Vagina (tissue), 2 donors: Measurements from ENCODE around the gene RNASE4. TPM values are rescaled to one million over a fixed set of nuclear protein-coding genes. Genes with fewer than 3 reads are reported as not detected.
"Not testable (repeated sequence)": the region's sequence is repeated elsewhere in the genome, so short reads cannot be mapped to it uniquely, and the experiment has no call there.

Experiments used
- DNase-seq, 2 donors: peaks; one replicate each; pipeline ENCODE4 v3.0.0-alpha.2; 2017; ENCODE audit errors: extremely low spot score in 2 of 2
- H3K27ac ChIP-seq: fragments of 200-600 bp; sonication (generic); one replicate; pipeline ENCODE4 v1.5.1; 2019
- H3K27me3 ChIP-seq: fragments of 200-600 bp; sonication (generic); one replicate; pipeline ENCODE4 v1.5.1; 2019
- H3K36me3 ChIP-seq, 2 donors: fragments of 200-600 bp; sonication (generic); one replicate each; pipeline ENCODE4 v1.5.1; 2017 to 2019
- H3K4me1 ChIP-seq: fragments of 200-600 bp; sonication (generic); one replicate; pipeline ENCODE4 v1.5.1; 2019
- H3K4me3 ChIP-seq, 2 donors: fragments of 200-600 bp; sonication (generic); 1 replicate in 1 of 2; 2 replicates in 1 of 2; pipeline ENCODE4 v1.5.1; 2016 to 2019
- H3K9me3 ChIP-seq: fragments of 200-600 bp; sonication (generic); one replicate; pipeline ENCODE4 v1.5.1; 2019
- CTCF ChIP-seq, 3 experiments: fragments of 450-650 bp in 2 of 3; fragments of 200-600 bp in 1 of 3; sonication (generic) in 1 of 3; IDR thresholded peaks; one replicate each; pipeline ENCODE4 v1.5.1; 2017 to 2019; ENCODE audit warnings: antibody characterized with exemption in 3 of 3, mild to moderate bottlenecking in 2 of 3, moderate library complexity in 2 of 3
- POLR2A ChIP-seq, 2 donors: fragments of 450-650 bp; IDR thresholded peaks; one replicate each; pipeline ENCODE4 v1.6.1; 2017; ENCODE audit warnings: antibody characterized with exemption in 2 of 2, mild to moderate bottlenecking in 2 of 2, moderate library complexity in 2 of 2
- POLR2AphosphoS5 ChIP-seq, 2 donors: sonication (generic); formaldehyde crosslinking; IDR thresholded peaks; one replicate each; pipeline ENCODE4 v1.9.0; 2017; ENCODE audit warnings: antibody characterized with exemption in 2 of 2, mild to moderate bottlenecking in 2 of 2, low read depth in 1 of 2; ENCODE audit not compliant: insufficient read depth in 1 of 2
- intact Hi-C: fragments of 100-400 bp; cut with DNase I; formaldehyde crosslinking; loops from one replicate; pipeline ENCODE4 v1.15.1; 2023
- total RNA-seq: library from RNA; depleted of rRNA; stranded (reverse); fragments of >200 nt; gene quantifications from one replicate; pipeline ENCODE4 v1.2.3, GENCODE V29; 2016

RNASE4 gene
- total RNA-seq, 1 donor from 2014 or later: 132 TPM

DNA sequence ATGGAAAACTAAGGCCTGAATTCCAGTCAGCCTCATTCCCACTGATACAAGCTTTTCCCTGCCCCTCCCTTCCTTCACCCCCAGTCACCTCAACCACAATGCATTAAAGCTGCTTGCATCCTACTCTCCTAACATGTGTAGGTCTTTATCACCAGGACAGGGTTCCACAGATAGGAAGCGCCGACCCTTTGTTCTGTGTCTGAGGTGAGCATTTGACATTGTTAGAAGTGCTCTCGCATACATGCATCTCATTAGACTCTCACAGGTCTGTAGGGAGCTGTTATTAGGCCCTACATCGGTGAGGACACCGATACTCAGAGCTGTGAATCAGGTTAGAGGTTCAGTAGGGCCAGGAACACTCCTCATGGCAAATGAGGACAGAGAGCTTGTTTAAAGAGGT is 48.1 kb downstream of the RNASE4 start:
- intact Hi-C loops: no loop called here
- H3K9me3 ChIP-seq: no peaks in the 10 kb centered on the region
- no peak overlapping the region for H3K27ac ChIP-seq
- H3K4me3 ChIP-seq: no peak overlapping the region
- H3K4me1 ChIP-seq: no peaks in the 10 kb centered on the region
- no peak for TF ChIP-seq POLR2A (IDR thresholded peaks at IDR 0.05)
- TF ChIP-seq CTCF (IDR thresholded peaks at IDR 0.05): no peak
- no peak for TF ChIP-seq POLR2AphosphoS5 (IDR thresholded peaks at IDR 0.05; ENCODE audit: insufficient read depth in 1 of 2, low read depth in 1 of 2)
- no peaks in the 10 kb centered on the region for H3K36me3 ChIP-seq
- DNase-seq: no peak
- H3K27me3 ChIP-seq: no peaks in the 10 kb centered on the region

DNA sequence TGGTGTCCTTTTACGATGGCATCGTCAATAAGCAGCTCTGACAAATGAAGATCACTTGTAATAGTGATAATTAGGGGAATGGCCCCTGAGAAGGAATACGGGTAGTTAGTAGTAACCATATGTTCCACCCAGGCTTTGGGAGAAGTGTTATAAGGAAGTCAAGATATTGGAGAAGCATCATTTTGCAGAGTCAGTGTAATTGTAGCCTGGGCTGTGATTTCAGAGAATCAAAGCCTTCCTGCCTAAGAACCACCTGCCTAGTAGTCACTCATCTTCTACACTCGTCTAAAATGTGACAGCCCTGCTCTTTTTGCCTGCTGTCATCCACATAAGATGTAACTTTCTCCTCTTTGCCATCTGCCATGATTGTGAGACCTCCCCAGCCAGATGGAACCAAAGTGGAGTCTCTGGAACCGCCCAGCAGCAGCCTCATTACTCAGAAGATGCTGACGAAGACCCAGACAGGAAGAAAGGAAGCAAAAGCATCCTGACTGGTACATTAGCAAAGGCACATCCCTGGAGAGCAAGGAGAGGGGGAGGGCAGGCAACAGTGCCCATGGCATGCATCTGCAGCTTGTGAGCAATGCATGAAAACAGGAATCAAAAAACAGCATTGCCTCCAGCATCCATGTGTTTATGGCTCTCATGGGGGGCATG is 48.7 kb downstream of the RNASE4 start:
- no peaks in the 10 kb centered on the region for H3K27me3 ChIP-seq
- H3K27ac ChIP-seq: no peak overlapping the region

DNA sequence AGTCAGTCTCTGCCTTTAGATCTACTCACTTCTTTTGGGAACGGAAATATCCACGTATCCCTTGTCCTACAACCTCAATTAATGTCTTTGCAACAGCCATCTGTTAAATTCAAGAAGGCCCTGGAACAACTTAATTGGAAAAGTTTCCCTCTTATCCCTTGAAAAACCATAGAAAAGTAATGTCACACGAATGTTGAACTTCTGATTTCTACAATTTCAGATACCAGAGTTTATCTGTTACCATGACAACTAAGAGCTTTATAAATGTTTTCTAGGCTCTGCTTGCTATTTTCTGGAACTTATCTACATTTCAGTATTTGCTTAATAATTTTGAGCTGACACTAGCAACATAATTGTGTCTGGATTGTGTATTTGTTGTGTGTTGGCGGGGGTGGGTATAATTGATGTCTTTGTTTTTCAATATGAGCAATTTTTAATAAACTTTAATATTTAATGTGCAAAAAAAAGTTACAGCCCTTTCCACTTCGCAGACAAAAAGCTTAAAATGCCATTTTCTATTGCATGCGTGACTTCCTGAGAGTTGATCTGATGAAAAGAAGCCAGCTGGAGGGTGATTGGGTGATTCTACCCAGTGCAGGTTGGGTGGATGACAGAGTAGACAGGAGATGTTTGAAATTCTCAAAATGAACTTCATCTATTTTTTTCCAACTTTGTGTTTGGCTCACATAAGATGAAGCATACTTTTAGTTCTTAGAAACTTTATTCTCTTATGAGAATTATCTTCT is 49.5 kb downstream of the RNASE4 start:
- no peak overlapping the region for H3K4me3 ChIP-seq
- H3K9me3 ChIP-seq: no peaks in the 10 kb centered on the region
- TF ChIP-seq POLR2AphosphoS5 (IDR thresholded peaks at IDR 0.05; ENCODE audit: insufficient read depth in 1 of 2, low read depth in 1 of 2): no peak
- TF ChIP-seq POLR2A (IDR thresholded peaks at IDR 0.05): no peak
- TF ChIP-seq CTCF (IDR thresholded peaks at IDR 0.05): no peak
- no peaks in the 10 kb centered on the region for H3K27me3 ChIP-seq
- no peak overlapping the region for H3K27ac ChIP-seq
- H3K36me3 ChIP-seq: no peaks in the 10 kb centered on the region
- no peak for DNase-seq
- no peaks in the 10 kb centered on the region for H3K4me1 ChIP-seq
- intact Hi-C loops: no loop called here

More for the DNA sequence above, 48.7 kb downstream of the RNASE4 start:
- no peak overlapping the region for H3K4me3 ChIP-seq
- TF ChIP-seq CTCF (IDR thresholded peaks at IDR 0.05): no peak
- no peak for TF ChIP-seq POLR2AphosphoS5 (IDR thresholded peaks at IDR 0.05; ENCODE audit: insufficient read depth in 1 of 2, low read depth in 1 of 2)
- TF ChIP-seq POLR2A (IDR thresholded peaks at IDR 0.05): no peak
- H3K36me3 ChIP-seq: no peaks in the 10 kb centered on the region
- intact Hi-C loops: no loop called here
- DNase-seq: no peak
- H3K9me3 ChIP-seq: no peaks in the 10 kb centered on the region
- no peaks in the 10 kb centered on the region for H3K4me1 ChIP-seq

DNA sequence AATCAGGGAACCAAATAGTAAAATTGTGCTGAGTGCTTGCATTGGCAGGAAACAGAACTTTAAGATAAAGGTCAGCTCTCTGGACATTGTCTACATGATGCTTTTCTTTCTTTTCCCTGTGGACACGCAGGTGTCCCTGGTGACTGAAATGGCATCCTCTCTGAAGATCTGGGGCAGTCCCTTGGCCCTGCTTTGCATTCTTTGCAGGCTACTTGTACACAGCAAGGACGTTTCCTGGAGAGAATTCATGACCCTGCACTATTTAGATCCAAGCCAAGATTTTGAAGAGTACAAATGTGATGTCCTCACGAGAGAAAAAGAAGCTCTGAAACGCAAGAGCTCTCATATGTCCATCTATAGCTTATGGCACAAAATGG is 50.1 kb downstream of the RNASE4 start:
- TF ChIP-seq POLR2A (IDR thresholded peaks at IDR 0.05) (no peak), CTCF (IDR thresholded peaks at IDR 0.05) (no peak), POLR2AphosphoS5 (IDR thresholded peaks at IDR 0.05; ENCODE audit: insufficient read depth in 1 of 2, low read depth in 1 of 2) (no peak)

DNA sequence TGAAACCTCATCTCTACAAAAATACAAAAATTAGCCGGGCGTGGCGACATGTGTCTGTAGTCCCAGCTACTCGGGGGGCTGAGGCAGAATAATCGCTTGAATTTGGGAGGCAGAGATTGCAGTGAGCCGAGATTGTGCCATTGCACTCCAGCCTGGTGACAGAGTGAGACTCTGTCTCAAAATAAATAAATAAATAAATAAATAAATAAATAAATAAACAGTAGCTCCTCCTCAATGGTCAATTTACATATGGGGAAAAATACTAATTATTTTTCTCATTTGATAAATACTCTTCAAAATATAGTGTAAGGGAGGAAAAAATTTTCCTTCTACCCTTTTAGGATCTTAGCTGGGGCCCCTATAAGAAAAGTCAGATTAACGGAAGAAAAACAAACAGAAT is 53.9 kb downstream of the RNASE4 start:
- H3K4me1 ChIP-seq, H3K4me3 ChIP-seq, H3K9me3 ChIP-seq, H3K27ac ChIP-seq, H3K27me3 ChIP-seq, DNase-seq, intact Hi-C loops, H3K36me3 ChIP-seq: not testable (repeated sequence)

More for the DNA sequence above, 50.1 kb downstream of the RNASE4 start:
- Histone ChIP-seq H3K9me3 (no peaks in the 10 kb centered on the region), H3K36me3 (no peaks in the 10 kb centered on the region), H3K4me1 (no peaks in the 10 kb centered on the region), H3K27me3 (no peaks in the 10 kb centered on the region), H3K4me3 (no peak overlapping the region), H3K27ac (no peak overlapping the region)
- intact Hi-C loops: no loop called here
- DNase-seq: no peak
